Breast epithelium (tissue), 4 donors: ENCODE data around the gene PNPLA6. TPM values are rescaled to one million over a fixed set of nuclear protein-coding genes. Genes with fewer than 3 reads are reported as not detected.
A peak's percentile ranks its signal among the peaks of the same experiment; 100 is the strongest.

Experiments used
- DNase-seq, 2 donors: peaks; one replicate each; pipeline ENCODE4 v3.0.0-alpha.2; 2019; ENCODE audit warnings: low spot score in 2 of 2
- H3K27ac ChIP-seq, 2 donors: fragments of 200-600 bp; sonication (generic) in 1 of 2; one replicate each; pipeline ENCODE4 v1.5.1; 2016 to 2019; ENCODE audit warnings: mild to moderate bottlenecking in 1 of 2
- H3K27me3 ChIP-seq, 2 donors: fragments of 200-600 bp; sonication (generic) in 1 of 2; one replicate each; pipeline versions ENCODE4 v1.5.1 to v1.6.0; 2017 to 2019; ENCODE audit warnings: control low read depth in 1 of 2, mild to moderate bottlenecking in 1 of 2
- H3K36me3 ChIP-seq: fragments of 200-600 bp; one replicate; pipeline ENCODE4 v1.5.1; 2019
- H3K4me1 ChIP-seq, 2 donors: fragments of 200-600 bp; sonication (generic); one replicate each; pipeline ENCODE4 v1.5.1; 2016 to 2019; ENCODE audit warnings: control low read depth in 1 of 2
- H3K4me3 ChIP-seq, 3 donors: fragments of 200-600 bp; sonication (generic); 1 replicate in 2 of 3; 2 replicates in 1 of 3; pipeline ENCODE4 v1.5.1; 2016 to 2019; ENCODE audit warnings: mild to moderate bottlenecking in 3 of 3, moderate library complexity in 2 of 3
- H3K9me3 ChIP-seq, 2 donors: fragments of 200-600 bp; sonication (generic) in 1 of 2; one replicate each; pipeline ENCODE4 v1.5.1; 2016 to 2019; ENCODE audit warnings: control low read depth in 1 of 2
- POLR2A ChIP-seq: fragments of 450-650 bp; IDR thresholded peaks from one replicate; pipeline ENCODE4 v1.6.1; 2016; ENCODE audit warnings: antibody characterized with exemption, mild to moderate bottlenecking, moderate library complexity
- POLR2AphosphoS5 ChIP-seq, 3 donors: sonication (generic); formaldehyde crosslinking; IDR thresholded peaks; one replicate each; pipeline ENCODE4 v1.6.1; 2017; ENCODE audit warnings: antibody characterized with exemption in 3 of 3
- intact Hi-C: fragments of 100-400 bp; cut with DNase I; formaldehyde crosslinking; loops from one replicate; pipeline ENCODE4 v1.15.1; 2023; ENCODE audit warnings: low total_unique reads
- total RNA-seq, 3 donors: library from RNA; depleted of rRNA; stranded (reverse); fragments of >200 nt; gene quantifications; one replicate each; pipeline ENCODE4 v1.1.0, GENCODE V29; 2016
- TF ChIP-seq, protein P1 (sequence below), 3 donors: fragments of 450-650 bp; IDR thresholded peaks; one replicate each; pipeline ENCODE4 v1.5.1; 2016 to 2017; ENCODE audit warnings: antibody characterized with exemption in 3 of 3, mild to moderate bottlenecking in 3 of 3, moderate library complexity in 3 of 3

PNPLA6 gene
- total RNA-seq, 3 donors from 2014 or later = 35.8 to 56.4 (median 45.8) TPM

DNA sequence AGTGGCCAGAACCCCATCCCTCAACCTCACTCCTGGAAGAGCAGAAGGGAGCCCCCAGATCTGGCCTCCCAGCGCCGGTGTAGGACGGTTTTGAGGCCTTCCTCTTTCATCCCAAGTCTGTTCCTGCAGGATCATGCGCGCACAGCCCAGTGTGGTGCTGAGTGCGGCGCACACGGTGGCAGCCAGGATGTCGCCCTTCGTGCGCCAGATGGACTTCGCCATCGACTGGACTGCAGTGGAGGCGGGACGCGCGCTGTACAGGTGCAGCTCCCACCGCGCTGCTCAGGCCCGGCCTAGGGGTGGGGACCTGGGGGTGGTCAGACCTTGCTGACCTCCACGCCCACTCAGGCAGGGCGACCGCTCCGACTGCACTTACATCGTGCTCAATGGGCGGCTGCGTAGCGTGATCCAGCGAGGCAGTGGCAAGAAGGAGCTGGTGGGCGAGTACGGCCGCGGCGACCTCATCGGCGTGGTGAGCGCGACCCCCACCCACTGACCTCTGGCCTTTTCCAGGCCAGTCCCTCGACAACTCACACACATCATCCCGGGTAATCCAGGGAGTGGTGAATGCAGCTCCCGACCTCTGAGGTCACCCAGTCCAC, 14.8 kb downstream of the PNPLA6 start:
- TF ChIP-seq POLR2AphosphoS5 (IDR thresholded peaks at IDR 0.05) (no peak), POLR2A (no peak)
- TF ChIP-seq, protein P1, sequence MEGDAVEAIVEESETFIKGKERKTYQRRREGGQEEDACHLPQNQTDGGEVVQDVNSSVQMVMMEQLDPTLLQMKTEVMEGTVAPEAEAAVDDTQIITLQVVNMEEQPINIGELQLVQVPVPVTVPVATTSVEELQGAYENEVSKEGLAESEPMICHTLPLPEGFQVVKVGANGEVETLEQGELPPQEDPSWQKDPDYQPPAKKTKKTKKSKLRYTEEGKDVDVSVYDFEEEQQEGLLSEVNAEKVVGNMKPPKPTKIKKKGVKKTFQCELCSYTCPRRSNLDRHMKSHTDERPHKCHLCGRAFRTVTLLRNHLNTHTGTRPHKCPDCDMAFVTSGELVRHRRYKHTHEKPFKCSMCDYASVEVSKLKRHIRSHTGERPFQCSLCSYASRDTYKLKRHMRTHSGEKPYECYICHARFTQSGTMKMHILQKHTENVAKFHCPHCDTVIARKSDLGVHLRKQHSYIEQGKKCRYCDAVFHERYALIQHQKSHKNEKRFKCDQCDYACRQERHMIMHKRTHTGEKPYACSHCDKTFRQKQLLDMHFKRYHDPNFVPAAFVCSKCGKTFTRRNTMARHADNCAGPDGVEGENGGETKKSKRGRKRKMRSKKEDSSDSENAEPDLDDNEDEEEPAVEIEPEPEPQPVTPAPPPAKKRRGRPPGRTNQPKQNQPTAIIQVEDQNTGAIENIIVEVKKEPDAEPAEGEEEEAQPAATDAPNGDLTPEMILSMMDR (IDR thresholded peaks at IDR 0.05) = no peak
- intact Hi-C loops = loop anchor here (2.0 kb wide), 1 partner anchor 61 kb away; no protein-coding TSS in a partner anchor
- no peaks in the 10 kb centered on the region for H3K36me3 ChIP-seq
- H3K27me3 ChIP-seq = no peaks in the 10 kb centered on the region
- no peak overlapping the region for H3K4me3 ChIP-seq
- H3K9me3 ChIP-seq = no peaks in the 10 kb centered on the region
- DNase-seq = no peak
- no peak overlapping the region for H3K27ac ChIP-seq
- H3K4me1 ChIP-seq = no peaks in the 10 kb centered on the region

DNA sequence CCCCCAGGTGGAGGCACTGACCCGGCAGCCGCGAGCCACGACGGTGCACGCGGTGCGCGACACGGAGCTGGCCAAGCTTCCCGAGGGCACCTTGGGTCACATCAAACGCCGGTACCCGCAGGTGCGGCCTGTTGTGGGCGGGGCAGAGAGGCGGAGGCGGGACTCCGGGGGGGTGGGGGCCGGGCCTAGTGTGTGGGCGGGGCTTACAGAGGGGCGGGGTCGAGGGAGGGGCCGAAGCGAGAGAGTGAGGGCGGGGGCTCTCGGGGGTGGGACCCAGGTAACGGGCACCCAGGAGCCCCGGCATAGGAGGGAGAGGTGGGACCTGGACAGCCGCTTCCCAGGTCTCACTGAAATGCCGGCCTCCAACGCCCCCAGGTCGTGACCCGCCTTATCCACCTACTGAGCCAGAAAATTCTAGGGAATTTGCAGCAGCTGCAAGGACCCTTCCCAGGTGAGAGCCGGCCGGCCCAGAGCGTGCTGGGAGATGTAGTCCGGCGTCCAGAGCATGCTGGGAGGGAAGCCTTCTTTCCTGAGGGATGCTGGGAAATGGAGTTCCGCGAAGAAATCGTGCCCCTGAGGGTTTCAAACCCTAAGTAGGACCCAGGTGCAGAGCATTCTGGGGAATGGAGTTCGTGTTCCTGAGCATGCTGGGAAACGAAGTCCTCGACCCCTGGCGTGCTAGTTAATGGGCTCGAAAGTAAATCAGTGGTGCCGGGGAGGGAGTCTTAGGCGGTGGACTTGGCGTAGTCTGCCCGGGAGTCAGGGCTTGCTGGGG, 15.7 kb downstream of the PNPLA6 start:
- H3K4me3 ChIP-seq = peak overlapping the region in 2 of 3 donors; percentile 36 to 53
- H3K27me3 ChIP-seq = no peaks in the 10 kb centered on the region
- no peaks in the 10 kb centered on the region for H3K36me3 ChIP-seq
- H3K4me1 ChIP-seq = no peaks in the 10 kb centered on the region
- intact Hi-C loops = loop anchor here (2.0 kb wide), 1 partner anchor 60 kb away; no protein-coding TSS in a partner anchor
- no peaks in the 10 kb centered on the region for H3K9me3 ChIP-seq
- TF ChIP-seq, protein P1 (IDR thresholded peaks at IDR 0.05) = no peak
- TF ChIP-seq POLR2AphosphoS5 (IDR thresholded peaks at IDR 0.05) = peak in 1 of 3 donors; percentile 19
- no peak overlapping the region for H3K27ac ChIP-seq
- peak in 1 of 2 donors; percentile 76 for DNase-seq

DNA sequence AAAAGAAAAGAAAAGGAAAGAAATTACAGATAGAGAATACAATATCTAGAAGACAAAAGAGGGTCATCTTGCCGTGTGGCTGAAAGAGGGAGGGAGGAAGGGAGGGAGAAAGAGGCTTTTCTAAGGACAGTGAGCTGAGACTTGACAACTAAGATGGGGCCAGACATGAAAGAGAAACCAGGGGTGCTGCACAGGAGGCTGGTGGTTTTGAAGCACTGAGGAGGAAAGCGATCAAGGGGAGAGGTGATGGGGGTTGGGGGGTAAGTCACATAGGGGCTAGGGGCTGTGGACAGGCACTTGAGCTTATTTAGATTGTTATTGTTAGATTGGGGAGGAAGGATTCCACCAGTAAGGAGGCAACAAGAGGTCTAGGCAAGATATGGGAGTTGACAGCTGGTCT, 17.3 kb downstream of the PNPLA6 start:
- TF ChIP-seq POLR2A (no peak), POLR2AphosphoS5 (IDR thresholded peaks at IDR 0.05) (no peak)
- TF ChIP-seq, protein P1 (IDR thresholded peaks at IDR 0.05) = no peak
- no peaks in the 10 kb centered on the region for H3K36me3 ChIP-seq
- H3K27me3 ChIP-seq = no peaks in the 10 kb centered on the region
- no peak overlapping the region for H3K27ac ChIP-seq
- intact Hi-C loops = no loop called here
- no peak for DNase-seq
- H3K4me1 ChIP-seq = no peaks in the 10 kb centered on the region
- no peak overlapping the region for H3K4me3 ChIP-seq
- no peaks in the 10 kb centered on the region for H3K9me3 ChIP-seq

DNA sequence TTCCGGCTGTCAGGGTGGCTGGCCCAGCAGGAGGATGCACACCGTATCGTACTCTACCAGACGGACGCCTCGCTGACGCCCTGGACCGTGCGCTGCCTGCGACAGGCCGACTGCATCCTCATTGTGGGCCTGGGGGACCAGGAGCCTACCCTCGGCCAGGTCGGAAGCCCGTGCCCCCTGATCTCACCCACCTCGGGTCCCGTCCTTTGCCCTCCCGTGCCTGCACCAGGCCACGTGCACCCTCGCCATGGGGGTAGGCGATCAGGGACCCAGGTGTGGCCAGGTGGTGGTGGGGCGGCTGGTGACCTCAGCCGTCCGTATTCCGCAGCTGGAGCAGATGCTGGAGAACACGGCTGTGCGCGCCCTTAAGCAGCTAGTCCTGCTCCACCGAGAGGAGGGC, 19.0 kb downstream of the PNPLA6 start:
- Histone ChIP-seq H3K36me3 (no peaks in the 10 kb centered on the region), H3K4me3 (no peak overlapping the region), H3K27ac (no peak overlapping the region), H3K9me3 (no peaks in the 10 kb centered on the region), H3K4me1 (no peaks in the 10 kb centered on the region), H3K27me3 (no peaks in the 10 kb centered on the region)
- no peak for DNase-seq
- intact Hi-C loops = no loop called here
- TF ChIP-seq, protein P1 (IDR thresholded peaks at IDR 0.05) = no peak
- TF ChIP-seq POLR2A (no peak), POLR2AphosphoS5 (IDR thresholded peaks at IDR 0.05) (no peak)
